GM12878 (cell line): ENCODE results near the gene APOC4. TPM values are rescaled to one million over a fixed set of nuclear protein-coding genes. Genes with fewer than 3 reads are reported as not detected.
A peak's percentile ranks its signal among the peaks of the same experiment; 100 is the strongest.
"Not testable (repeated sequence)": the region's sequence is repeated elsewhere in the genome, so short reads cannot be mapped to it uniquely, and the experiment has no call there.

Source experiments
- ATAC-seq: fragments of 200-7000 bp; cut with Tn5 transposase; 3 replicates; pipeline ENCODE4 v1.9.1; 2020; ENCODE audit warnings: mild to moderate bottlenecking, moderate library complexity
- BruUV-seq: library from RNA; stranded (reverse); fragments of 400-500 nt; replicated peaks from 2 replicates; lab custom pipeline; 2021; lab: Mats Ljungman, UMichigan
- CTCF ChIA-PET: fragments of 300-600 bp; sonication (Branson Sonifier 250); formaldehyde crosslinking; extraction: SDS; loops from one replicate; lab custom pipeline; 2021; ENCODE audit warnings: inconsistent platforms; lab: Yijun Ruan, JAX
- POLR2A ChIA-PET: fragments of 350-600 bp; formaldehyde crosslinking; extraction: SDS; loops from one replicate; lab custom pipeline; 2021; ENCODE audit warnings: inconsistent platforms; lab: Charles Lee
- RAD21 ChIA-PET: fragments of 300-600 bp; sonication (Branson Sonifier 250); formaldehyde crosslinking; loops from one replicate; lab custom pipeline; 2023; ENCODE audit warnings: antibody characterized with exemption; ENCODE audit not compliant: unreplicated experiment; lab: Charles Lee
- SMC1A ChIA-PET: fragments of 300-600 bp; sonication (Branson Sonifier 250); formaldehyde crosslinking; loops from one replicate; lab custom pipeline; 2023; ENCODE audit not compliant: unreplicated experiment, uncharacterized antibody; lab: Charles Lee
- DNase-seq: peaks from one replicate; pipeline ENCODE4 v3.0.0-alpha.2; 2011; ENCODE audit warnings: low read depth, low spot score
- FAIRE-seq: peaks from 3 replicates; lab custom pipeline; 2011; peaks lifted over from hg19 to GRCh38; lab: Jason Lieb, UNC
- H2AFZ ChIP-seq: 2 replicates; pipeline ENCODE4 v1.6.0; 2011; ENCODE audit warnings: low read depth, low read length, control low read depth; ENCODE audit not compliant: control insufficient read depth
- H3K27ac ChIP-seq: 2 replicates; pipeline ENCODE4 v1.5.1; 2011; ENCODE audit warnings: control low read depth; ENCODE audit not compliant: control insufficient read depth, insufficient read depth
- H3K27me3 ChIP-seq, 2 experiments: replicated peaks in 1 of 2; 2 replicates each; pipeline versions ENCODE4 v1.6.0 to v1.6.1; 2011; ENCODE audit warnings: low read length in 1 of 2; ENCODE audit not compliant: control insufficient read depth in 2 of 2, insufficient read depth in 2 of 2
- H3K36me3 ChIP-seq, 2 experiments: 2 replicates each; pipeline ENCODE4 v1.5.1; 2011; ENCODE audit warnings: low read length in 1 of 2; ENCODE audit not compliant: control insufficient read depth in 2 of 2, insufficient read depth in 2 of 2
- H3K4me1 ChIP-seq: 2 replicates; pipeline ENCODE4 v1.6.1; 2011; ENCODE audit warnings: mild to moderate bottlenecking, low read length, moderate library complexity, mixed read lengths; ENCODE audit not compliant: control insufficient read depth, insufficient read depth
- H3K4me2 ChIP-seq: 2 replicates; pipeline ENCODE4 v1.6.0; 2011; ENCODE audit warnings: control low read depth; ENCODE audit not compliant: control insufficient read depth, insufficient read depth
- H3K4me3 ChIP-seq: fragments of 200-600 bp; sonication (generic); 2 replicates; pipeline ENCODE4 v1.5.1; 2016
- H3K79me2 ChIP-seq: 2 replicates; pipeline ENCODE4 v1.6.0; 2011; ENCODE audit warnings: low read length; ENCODE audit not compliant: control insufficient read depth, insufficient read depth
- H3K9ac ChIP-seq: 2 replicates; pipeline ENCODE4 v1.8.0; 2011; ENCODE audit warnings: low read length, control low read depth, mixed read lengths; ENCODE audit not compliant: control insufficient read depth, insufficient read depth
- H3K9me3 ChIP-seq: replicated peaks from 3 replicates; pipeline ENCODE4 v1.5.1; 2011; ENCODE audit warnings: mild to moderate bottlenecking, low read length; ENCODE audit not compliant: control insufficient read depth, insufficient read depth
- H4K20me1 ChIP-seq: 2 replicates; pipeline ENCODE4 v1.6.0; 2011; ENCODE audit not compliant: control insufficient read depth, insufficient read depth
- NR2F1 ChIP-seq: fragments of 450-650 bp; conservative IDR thresholded peaks from 2 replicates; pipeline ENCODE4 v1.6.1; 2017; ENCODE audit warnings: mild to moderate bottlenecking
- WGBS: methylation state at CpG from one replicate; pipeline ENCODE4 v1.1.6; 2016; ENCODE audit warnings: low lambda C conversion rate; ENCODE audit not compliant: insufficient replicate concordance, insufficient coverage; ENCODE audit errors: missing lambda C conversion rate; 5-methylcytosine and 5-hydroxymethylcytosine counted together
- in situ Hi-C: fragments of 300-500 bp; cut with MboI; formaldehyde crosslinking; loops from 9 replicates; pipeline ENCODE4 v1.14.3; 2018; ENCODE audit warnings: mixed read lengths
- intact Hi-C: fragments of 100-400 bp; cut with micrococcal nuclease; formaldehyde crosslinking; loops from one replicate; pipeline ENCODE4 v1.14.2; 2022; ENCODE audit not compliant: unreplicated experiment
- polyA plus RNA-seq, 11 experiments: library from polyadenylated mRNA; depleted of rRNA in 4 of 11; unstranded in 6 of 11; stranded (reverse) in 5 of 11; fragments of >200 nt; fragmentation: Nextera tagmentation in 4 of 11; fragmentation: Illumina TruSeq in 1 of 11; extraction: Ambion mirVana in 4 of 11; extraction: Trizol in 1 of 11; gene quantifications; 1 replicate in 1 of 11; 2 replicates in 10 of 11; pipeline versions ENCODE4 v1.2.1 to v1.2.3, GENCODE V29; 2011 to 2016; ENCODE audit warnings: inconsistent platforms in 2 of 11, missing spikeins in 2 of 11, low read depth in 1 of 11
- total RNA-seq, 4 experiments: library from RNA; depleted of rRNA in 3 of 4; stranded (reverse); fragments of >200 nt in 3 of 4; fragmentation: Illumina TruSeq in 1 of 4; extraction: Trizol in 1 of 4; gene quantifications; 2 replicates each; pipeline versions ENCODE4 v1.2.1 to v1.2.3, GENCODE V29; 2013 to 2021
- TF ChIP-seq, protein P1 (sequence below): fragments of 450-650 bp; IDR thresholded peaks from 2 replicates; pipeline ENCODE4 v1.6.1; 2016; ENCODE audit warnings: mild to moderate bottlenecking

APOC4 gene
- total and polyA plus RNA-seq, 10 of the 15 experiments (the other 5 are each of a cell fraction or from before 2014, with no cell fraction given) = not detected

DNA sequence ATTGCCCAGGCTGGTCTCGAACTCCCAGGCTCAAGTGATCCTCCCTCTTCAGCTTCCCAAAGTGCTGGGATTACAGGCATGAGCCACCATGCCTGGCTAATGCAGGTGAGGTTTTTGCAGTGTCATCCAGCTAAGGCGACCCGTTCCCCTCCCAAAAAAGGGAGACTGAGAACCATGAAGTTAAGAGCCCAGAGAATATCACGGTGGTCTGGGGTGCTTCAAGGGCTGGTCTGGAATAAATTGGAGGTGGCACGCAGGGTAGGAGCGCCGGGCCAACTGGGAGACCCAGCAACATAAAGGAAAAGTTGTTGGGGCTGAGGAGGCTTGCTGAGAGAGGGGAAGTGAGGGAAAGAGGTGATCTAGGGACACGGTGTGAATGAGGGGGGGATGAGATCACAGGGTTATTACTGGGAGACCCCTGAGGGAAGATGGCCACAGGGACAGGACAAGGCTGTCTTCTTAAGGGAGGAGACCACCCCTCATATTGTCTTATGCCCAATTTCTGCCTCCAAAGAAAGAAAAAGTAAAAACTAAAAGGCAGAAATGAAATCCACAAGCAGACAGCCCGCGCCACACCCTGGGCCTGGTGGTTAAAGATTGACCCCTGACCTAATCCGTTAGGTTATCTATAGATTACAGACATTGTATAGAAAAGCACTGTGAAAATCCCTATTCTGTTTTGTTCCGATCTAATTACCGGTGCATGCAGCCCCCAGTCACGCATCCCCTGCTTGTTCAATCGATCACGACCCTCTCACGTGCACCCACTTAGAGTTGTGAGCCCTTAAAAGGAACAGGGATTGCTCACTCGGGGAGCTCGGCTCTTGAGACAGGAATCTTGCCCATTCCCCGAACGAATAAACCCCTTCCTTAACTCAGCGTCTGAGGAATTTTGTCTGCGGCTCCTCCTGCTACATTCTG, 28.3 kb upstream of the APOC4 start:
- H3K9ac ChIP-seq, BruUV-seq, intact Hi-C loops, H3K4me2 ChIP-seq, H3K27me3 ChIP-seq, H3K4me1 ChIP-seq, POLR2A ChIA-PET, H4K20me1 ChIP-seq, SMC1A ChIA-PET, FAIRE-seq, ATAC-seq, H2AFZ ChIP-seq, H3K4me3 ChIP-seq, H3K9me3 ChIP-seq, H3K36me3 ChIP-seq, in situ Hi-C loops, H3K27ac ChIP-seq, DNase-seq, H3K79me2 ChIP-seq: not testable (repeated sequence)
- 55% methylated on average over 23 of the region's 23 CpGs for WGBS
- TF ChIP-seq, protein P1, sequence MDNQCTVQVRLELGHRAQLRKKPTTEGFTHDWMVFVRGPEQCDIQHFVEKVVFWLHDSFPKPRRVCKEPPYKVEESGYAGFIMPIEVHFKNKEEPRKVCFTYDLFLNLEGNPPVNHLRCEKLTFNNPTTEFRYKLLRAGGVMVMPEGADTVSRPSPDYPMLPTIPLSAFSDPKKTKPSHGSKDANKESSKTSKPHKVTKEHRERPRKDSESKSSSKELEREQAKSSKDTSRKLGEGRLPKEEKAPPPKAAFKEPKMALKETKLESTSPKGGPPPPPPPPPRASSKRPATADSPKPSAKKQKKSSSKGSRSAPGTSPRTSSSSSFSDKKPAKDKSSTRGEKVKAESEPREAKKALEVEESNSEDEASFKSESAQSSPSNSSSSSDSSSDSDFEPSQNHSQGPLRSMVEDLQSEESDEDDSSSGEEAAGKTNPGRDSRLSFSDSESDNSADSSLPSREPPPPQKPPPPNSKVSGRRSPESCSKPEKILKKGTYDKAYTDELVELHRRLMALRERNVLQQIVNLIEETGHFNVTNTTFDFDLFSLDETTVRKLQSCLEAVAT = 0 out of 2 replicates have a peak, but pooled peaks have one; percentile 39
- 0 out of 2 replicates have a peak, but pooled peaks have one; percentile 5 for TF ChIP-seq NR2F1
- RAD21 ChIA-PET = interaction anchor here (1.0 kb wide), 1 partner anchor 143 kb away, joined by 3 read pairs; no protein-coding TSS in a partner anchor
- CTCF ChIA-PET = interaction anchor here (1.4 kb wide), 1 partner anchor 11 kb away, joined by 3 read pairs; no protein-coding TSS in a partner anchor
